PC-9 (cell line): ENCODE results near the gene DOCK1. TPM values are rescaled to one million over a fixed set of nuclear protein-coding genes. Genes with fewer than 3 reads are reported as not detected.

Source experiments
- BruUV-seq: library from RNA; stranded (reverse); fragments of 400-500 nt; replicated peaks from 2 replicates; lab custom pipeline; 2021; lab: Mats Ljungman, UMichigan
- CTCF ChIA-PET: fragments of 300-600 bp; sonication (Branson Sonifier 250); formaldehyde crosslinking; loops from one replicate; lab custom pipeline; 2022; ENCODE audit warnings: antibody characterized with exemption; lab: Charles Lee
- POLR2A ChIA-PET: fragments of 300-600 bp; sonication (Branson Sonifier 250); formaldehyde crosslinking; loops from one replicate; lab custom pipeline; 2022; ENCODE audit warnings: antibody characterized with exemption; ENCODE audit not compliant: unreplicated experiment; lab: Charles Lee
- DNase-seq, 2 experiments: peaks; one replicate each; pipeline versions ENCODE4 v3.0.0 to v3.0.0-alpha.2; 2015 to 2022; ENCODE audit warnings: mixed read lengths in 1 of 2
- H2AFZ ChIP-seq: fragments of 200-600 bp; sonication (generic); 2 replicates; pipeline ENCODE4 v1.8.1; 2017; ENCODE audit warnings: antibody characterized with exemption
- H3F3A ChIP-seq: fragments of 200-600 bp; sonication (generic); 2 replicates; pipeline ENCODE4 v1.8.1; 2017; ENCODE audit warnings: antibody characterized with exemption, mild to moderate bottlenecking, low read depth; ENCODE audit not compliant: insufficient read depth
- H3K27ac ChIP-seq: fragments of 200-600 bp; sonication (generic); 2 replicates; pipeline ENCODE4 v1.6.1; 2016; ENCODE audit warnings: mixed run types
- H3K27me3 ChIP-seq: fragments of 200-600 bp; sonication (generic); 2 replicates; pipeline ENCODE4 v1.6.1; 2016; ENCODE audit warnings: low read depth, mixed run types; ENCODE audit not compliant: insufficient read depth
- H3K36me3 ChIP-seq: fragments of 200-600 bp; sonication (generic); 2 replicates; pipeline ENCODE4 v1.6.1; 2016; ENCODE audit warnings: low read depth, mixed run types
- H3K4me1 ChIP-seq: fragments of 200-600 bp; sonication (generic); replicated peaks from 2 replicates; pipeline ENCODE4 v1.6.1; 2016; ENCODE audit warnings: mixed run types; ENCODE audit not compliant: insufficient read depth
- H3K4me2 ChIP-seq: fragments of 200-600 bp; sonication (generic); 2 replicates; pipeline ENCODE4 v1.6.1; 2017; ENCODE audit warnings: mixed run types
- H3K4me3 ChIP-seq: fragments of 200-600 bp; sonication (generic); 2 replicates; pipeline ENCODE4 v1.6.1; 2016; ENCODE audit warnings: mixed run types
- H3K79me2 ChIP-seq: fragments of 200-600 bp; sonication (generic); 2 replicates; pipeline ENCODE4 v1.6.1; 2017; ENCODE audit warnings: low read depth, mixed run types
- H3K9me2 ChIP-seq: fragments of 200-600 bp; sonication (generic); 2 replicates; pipeline ENCODE4 v1.8.1; 2017; ENCODE audit warnings: mild to moderate bottlenecking; ENCODE audit not compliant: insufficient read depth
- H3K9me3 ChIP-seq: fragments of 200-600 bp; sonication (generic); 2 replicates; pipeline ENCODE4 v1.8.1; 2016; ENCODE audit warnings: low read depth; ENCODE audit not compliant: insufficient read depth
- H4K20me1 ChIP-seq: fragments of 200-600 bp; sonication (generic); 2 replicates; pipeline ENCODE4 v1.8.1; 2017; ENCODE audit not compliant: insufficient read depth
- EZH2 ChIP-seq: fragments of 200-600 bp; sonication (generic); IDR thresholded peaks from 2 replicates; pipeline ENCODE4 v1.8.0; 2017; ENCODE audit warnings: antibody characterized with exemption, low read depth
- intact Hi-C: fragments of 100-400 bp; cut with micrococcal nuclease; formaldehyde crosslinking; loops from one replicate; pipeline ENCODE4 v1.10.0; 2022; ENCODE audit not compliant: unreplicated experiment
- total RNA-seq: library from RNA; stranded (reverse); gene quantifications from 2 replicates; pipeline ENCODE4 v1.2.3, GENCODE V29; 2021
- TF ChIP-seq, protein P1 (sequence below): fragments of 200-600 bp; sonication (generic); conservative IDR thresholded peaks from 2 replicates; pipeline ENCODE4 v1.6.1; 2017; ENCODE audit warnings: mixed run types, antibody characterized with exemption, mild to moderate bottlenecking, moderate library complexity

The DOCK1 gene
- total RNA-seq, 1 experiment from 2014 or later, result 24.8 TPM

DNA sequence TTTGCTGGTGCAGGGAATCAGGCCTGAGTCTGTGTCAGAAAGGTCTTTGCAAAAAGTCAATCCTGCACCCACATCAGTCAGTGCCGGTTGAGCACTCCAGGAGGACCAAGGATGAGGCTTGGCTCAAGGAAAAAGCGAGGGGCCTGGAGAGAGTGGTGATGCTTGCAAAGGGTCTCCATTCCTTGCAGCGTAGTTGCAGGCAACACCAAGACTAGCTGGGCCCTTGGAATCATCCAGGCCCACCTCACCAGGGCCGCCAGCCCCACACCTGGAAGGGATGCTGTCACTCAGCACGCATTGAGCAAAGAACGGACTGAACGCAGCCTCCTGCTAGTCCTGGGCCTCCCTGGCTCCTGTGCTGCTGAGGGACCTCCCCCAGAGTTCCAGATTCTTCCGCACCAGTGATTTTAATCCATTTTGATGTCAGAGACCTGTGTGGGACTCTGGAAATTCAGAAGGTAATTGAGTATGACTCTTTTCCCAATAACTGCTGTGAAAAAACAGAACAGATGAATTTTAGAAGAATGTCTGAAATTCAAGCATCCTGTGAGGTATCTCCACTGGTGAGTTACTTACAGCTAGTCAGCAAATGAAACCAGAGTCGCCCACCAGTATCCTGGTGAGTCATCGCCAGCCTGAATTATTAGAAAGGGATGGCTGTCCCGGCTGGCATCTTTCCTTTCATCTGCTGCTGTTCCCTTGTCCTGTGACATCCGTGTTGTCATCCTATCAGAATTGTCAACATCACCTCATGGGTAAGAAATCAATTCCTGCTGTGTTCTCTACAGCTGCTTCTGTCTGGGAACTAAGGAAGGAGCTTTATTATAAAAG lies 493.1 kb downstream of the DOCK1 start:
- no peak overlapping the region for H3K4me3 ChIP-seq
- H3K27ac ChIP-seq, result no peak overlapping the region
- POLR2A ChIA-PET, result no interaction called here
- no peaks in the 10 kb centered on the region for H4K20me1 ChIP-seq
- no peaks in the 10 kb centered on the region for H3F3A ChIP-seq
- TF ChIP-seq EZH2, result no peak
- TF ChIP-seq, protein P1, sequence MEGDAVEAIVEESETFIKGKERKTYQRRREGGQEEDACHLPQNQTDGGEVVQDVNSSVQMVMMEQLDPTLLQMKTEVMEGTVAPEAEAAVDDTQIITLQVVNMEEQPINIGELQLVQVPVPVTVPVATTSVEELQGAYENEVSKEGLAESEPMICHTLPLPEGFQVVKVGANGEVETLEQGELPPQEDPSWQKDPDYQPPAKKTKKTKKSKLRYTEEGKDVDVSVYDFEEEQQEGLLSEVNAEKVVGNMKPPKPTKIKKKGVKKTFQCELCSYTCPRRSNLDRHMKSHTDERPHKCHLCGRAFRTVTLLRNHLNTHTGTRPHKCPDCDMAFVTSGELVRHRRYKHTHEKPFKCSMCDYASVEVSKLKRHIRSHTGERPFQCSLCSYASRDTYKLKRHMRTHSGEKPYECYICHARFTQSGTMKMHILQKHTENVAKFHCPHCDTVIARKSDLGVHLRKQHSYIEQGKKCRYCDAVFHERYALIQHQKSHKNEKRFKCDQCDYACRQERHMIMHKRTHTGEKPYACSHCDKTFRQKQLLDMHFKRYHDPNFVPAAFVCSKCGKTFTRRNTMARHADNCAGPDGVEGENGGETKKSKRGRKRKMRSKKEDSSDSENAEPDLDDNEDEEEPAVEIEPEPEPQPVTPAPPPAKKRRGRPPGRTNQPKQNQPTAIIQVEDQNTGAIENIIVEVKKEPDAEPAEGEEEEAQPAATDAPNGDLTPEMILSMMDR, result no peak
- H3K9me3 ChIP-seq, result no peaks in the 10 kb centered on the region
- no peaks in the 10 kb centered on the region for H3K9me2 ChIP-seq
- H3K27me3 ChIP-seq, result no peaks in the 10 kb centered on the region
- H3K79me2 ChIP-seq, result no peaks in the 10 kb centered on the region
- H2AFZ ChIP-seq, result no peak overlapping the region
- H3K4me1 ChIP-seq, result no peaks in the 10 kb centered on the region
- no TSS peak for BruUV-seq
- H3K4me2 ChIP-seq, result no peak overlapping the region
- CTCF ChIA-PET, result no interaction called here
- no peaks in the 10 kb centered on the region for H3K36me3 ChIP-seq
- intact Hi-C loops, result no loop called here
- DNase-seq, result no peak

DNA sequence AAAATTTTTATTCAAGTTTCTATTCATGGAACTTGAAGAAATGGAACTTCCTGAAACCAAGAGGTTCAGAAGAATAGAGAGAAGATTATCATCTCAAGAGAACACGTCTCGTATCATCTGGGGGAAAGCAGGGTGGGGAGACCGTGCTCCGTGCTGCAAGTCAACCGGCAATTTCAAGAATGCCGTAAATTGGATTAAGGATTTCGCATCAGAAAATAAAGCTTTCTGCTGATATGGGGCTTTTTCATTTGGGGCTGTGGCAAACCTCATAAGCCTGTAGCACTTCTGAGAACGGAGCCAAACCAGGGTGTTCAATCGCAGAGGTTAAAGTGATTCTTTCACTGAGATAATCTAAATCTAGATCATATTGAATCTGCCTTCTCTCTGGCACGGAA lies 493.7 kb downstream of the DOCK1 start:
- H3K9me2 ChIP-seq, result no peaks in the 10 kb centered on the region
- no peaks in the 10 kb centered on the region for H3K79me2 ChIP-seq
- DNase-seq, result no peak
- TF ChIP-seq, protein P1, result no peak
- TF ChIP-seq EZH2, result no peak
- ChIA-PET POLR2A (no interaction called here), CTCF (no interaction called here)
- H3K36me3 ChIP-seq, result no peaks in the 10 kb centered on the region
- no peaks in the 10 kb centered on the region for H3K4me1 ChIP-seq
- no peaks in the 10 kb centered on the region for H3K27me3 ChIP-seq
- intact Hi-C loops, result no loop called here
- no peak overlapping the region for H3K4me3 ChIP-seq
- no peaks in the 10 kb centered on the region for H3K9me3 ChIP-seq
- no TSS peak for BruUV-seq
- H3K27ac ChIP-seq, result no peak overlapping the region
- no peaks in the 10 kb centered on the region for H3F3A ChIP-seq
- H3K4me2 ChIP-seq, result no peak overlapping the region
- no peak overlapping the region for H2AFZ ChIP-seq
- no peaks in the 10 kb centered on the region for H4K20me1 ChIP-seq

GRCh38 chr10:127399668-127400067 lies 494.4 kb downstream of the DOCK1 start:
- TF ChIP-seq, protein P1, result no peak
- no peak for TF ChIP-seq EZH2
- Histone ChIP-seq H3K36me3 (no peaks in the 10 kb centered on the region), H3K79me2 (no peaks in the 10 kb centered on the region), H3K4me2 (no peak overlapping the region), H3F3A (no peaks in the 10 kb centered on the region), H3K9me2 (no peaks in the 10 kb centered on the region), H2AFZ (no peak overlapping the region), H3K27me3 (no peaks in the 10 kb centered on the region), H3K9me3 (no peaks in the 10 kb centered on the region), H3K4me3 (no peak overlapping the region), H4K20me1 (no peaks in the 10 kb centered on the region), H3K4me1 (no peaks in the 10 kb centered on the region), H3K27ac (no peak overlapping the region)
- DNase-seq, result no peak
- intact Hi-C loops, result no loop called here
- CTCF ChIA-PET, result no interaction called here
- POLR2A ChIA-PET, result no interaction called here
- no TSS peak for BruUV-seq
